Measurements from ENCODE around the gene PCBP3.
"Not testable (repeated sequence)": the region's sequence is repeated elsewhere in the genome, so short reads cannot be mapped to it uniquely, and the experiment has no call there.

The PCBP3 gene

DNA sequence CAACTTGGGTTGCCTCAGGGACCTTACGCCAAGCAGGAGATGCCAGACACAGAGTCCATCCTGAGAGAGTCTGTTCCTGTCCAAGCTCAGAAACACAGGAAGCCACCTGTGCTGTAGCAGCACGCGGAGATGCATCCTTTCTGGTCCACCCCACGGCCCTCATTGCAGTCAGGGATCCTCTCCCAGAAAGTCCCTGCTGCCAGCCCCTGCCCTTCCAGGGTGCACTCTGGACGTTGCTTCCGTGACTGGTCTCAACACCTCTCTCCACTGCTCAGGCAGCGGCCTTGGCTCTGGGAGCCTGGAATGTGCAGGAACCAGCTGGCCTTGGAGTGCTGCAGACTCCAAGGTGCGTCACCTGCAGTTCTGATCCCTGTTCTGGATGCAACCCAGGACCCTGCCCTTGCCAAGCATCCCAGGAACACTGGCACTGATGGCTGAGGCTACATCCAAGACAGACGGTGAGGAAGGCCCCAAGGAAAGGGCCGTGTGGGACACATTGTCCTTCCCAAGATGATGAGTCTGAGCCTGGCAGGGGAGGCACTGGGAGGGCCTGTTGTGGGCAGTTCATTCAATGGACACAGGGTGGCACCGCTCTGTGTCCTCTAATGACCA, 316.4 kb downstream of the PCBP3 start:
- H3K9ac ChIP-seq (ENCODE audit: low read length) = no peak overlapping the region
- H3F3A ChIP-seq (ENCODE audit: insufficient read depth, low read length) = no peaks in the 10 kb centered on the region
- H3K9me2 ChIP-seq (replicated peaks; ENCODE audit: insufficient read depth, low read length) = no peaks in the 10 kb centered on the region
- H4K20me1 ChIP-seq (ENCODE audit: insufficient read depth, low read length) = no peaks in the 10 kb centered on the region
- TF ChIP-seq CTCF (IDR thresholded peaks at IDR 0.05; ENCODE audit: low read length) (no peak), EZH2phosphoT487 (IDR thresholded peaks at IDR 0.05; ENCODE audit: low read length) (no peak), EZH2 (optimal IDR thresholded peaks at IDR 0.05; ENCODE audit: low read depth, low read length) (no peak)
- H3K36me3 ChIP-seq (replicated peaks; ENCODE audit: insufficient read depth, low read length) = no peaks in the 10 kb centered on the region
- H3K4me3 ChIP-seq (ENCODE audit: low read length) = no peak overlapping the region
- no peaks in the 10 kb centered on the region for H3K4me1 ChIP-seq (ENCODE audit: low read length)
- no peak overlapping the region for H3K27ac ChIP-seq (ENCODE audit: low read length)
- H3K79me2 ChIP-seq (ENCODE audit: low read length) = no peaks in the 10 kb centered on the region
- H3K4me2 ChIP-seq (ENCODE audit: low read depth, low read length) = no peak overlapping the region
- peaks cover 96% of the 10 kb centered on the region for H3K27me3 ChIP-seq (replicated peaks; ENCODE audit: insufficient read depth, low read length)
- no peak overlapping the region for H2AFZ ChIP-seq (ENCODE audit: low read length)
- H3K9me3 ChIP-seq (replicated peaks; ENCODE audit: insufficient read depth, low read length) = no peaks in the 10 kb centered on the region
- DNase-seq = no peak

DNA sequence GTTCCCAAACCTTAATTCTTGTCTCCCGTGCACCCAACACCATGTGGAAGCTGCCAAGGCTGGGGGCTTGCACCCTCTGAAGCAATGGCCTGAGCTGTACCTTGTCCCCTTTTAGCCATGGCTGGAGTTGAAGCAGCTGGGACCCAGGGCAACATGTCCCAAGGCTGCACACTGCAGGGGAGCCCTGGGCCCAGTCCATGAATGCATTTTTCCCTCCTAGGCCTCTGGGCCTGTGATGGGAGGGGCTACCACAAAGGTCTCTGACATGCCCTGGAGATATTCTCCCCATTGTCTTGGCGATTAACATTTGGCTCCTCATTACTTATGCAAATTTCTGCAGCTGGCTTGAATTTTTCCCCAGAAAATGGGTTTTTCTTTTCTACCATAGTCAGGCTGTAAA, 317.9 kb downstream of the PCBP3 start:
- not testable (repeated sequence) for H3K4me1 ChIP-seq (ENCODE audit: low read length); H3K4me3 ChIP-seq (ENCODE audit: low read length); H3F3A ChIP-seq (ENCODE audit: insufficient read depth, low read length); H2AFZ ChIP-seq (ENCODE audit: low read length); DNase-seq; H3K36me3 ChIP-seq (replicated peaks; ENCODE audit: insufficient read depth, low read length); H3K9ac ChIP-seq (ENCODE audit: low read length); H3K9me3 ChIP-seq (replicated peaks; ENCODE audit: insufficient read depth, low read length); H3K4me2 ChIP-seq (ENCODE audit: low read depth, low read length); H3K27ac ChIP-seq (ENCODE audit: low read length); H4K20me1 ChIP-seq (ENCODE audit: insufficient read depth, low read length); H3K79me2 ChIP-seq (ENCODE audit: low read length); H3K9me2 ChIP-seq (replicated peaks; ENCODE audit: insufficient read depth, low read length)
- peaks cover 95% of the 10 kb centered on the region for H3K27me3 ChIP-seq (replicated peaks; ENCODE audit: insufficient read depth, low read length)

DNA sequence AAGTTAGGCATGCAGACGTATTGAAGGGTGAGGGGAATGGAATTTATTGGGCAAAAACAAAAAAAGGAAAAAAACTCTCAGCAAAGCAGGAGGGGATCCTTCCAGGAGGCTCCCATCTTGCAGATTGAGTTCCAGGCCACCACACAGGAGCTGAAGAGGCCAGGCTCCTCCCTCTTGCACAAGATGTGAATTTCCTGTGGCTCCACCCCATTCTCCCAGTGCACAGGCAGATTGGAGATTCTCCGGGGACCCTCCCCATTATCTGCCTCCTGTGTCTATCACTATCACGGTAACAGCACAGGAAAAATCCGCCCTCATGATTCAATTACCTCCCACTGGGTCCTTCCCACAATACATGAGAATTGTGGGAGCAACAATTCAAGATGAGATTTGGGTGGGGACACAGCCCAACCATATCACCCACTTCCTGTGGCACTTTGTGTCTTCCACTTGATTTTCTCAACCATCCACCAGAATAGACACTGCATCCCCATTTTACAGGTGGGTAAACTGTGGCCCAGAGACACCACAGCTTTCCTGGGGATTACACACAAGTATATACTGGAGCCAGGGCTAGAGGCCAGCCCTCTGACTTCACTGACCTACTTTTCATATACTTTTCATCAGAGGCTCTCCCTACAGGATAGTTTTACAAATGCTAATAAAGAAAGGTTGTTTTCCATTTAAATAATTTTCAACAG, 319.2 kb downstream of the PCBP3 start:
- Histone ChIP-seq H3K9me3 (replicated peaks; ENCODE audit: insufficient read depth, low read length) (no peaks in the 10 kb centered on the region), H3K36me3 (replicated peaks; ENCODE audit: insufficient read depth, low read length) (no peaks in the 10 kb centered on the region), H2AFZ (ENCODE audit: low read length) (no peak overlapping the region), H3K79me2 (ENCODE audit: low read length) (no peaks in the 10 kb centered on the region), H3K4me2 (ENCODE audit: low read depth, low read length) (no peak overlapping the region), H3K9me2 (replicated peaks; ENCODE audit: insufficient read depth, low read length) (no peaks in the 10 kb centered on the region), H3K27me3 (replicated peaks; ENCODE audit: insufficient read depth, low read length) (peaks cover 93% of the 10 kb centered on the region), H3K4me1 (ENCODE audit: low read length) (no peaks in the 10 kb centered on the region), H3K27ac (ENCODE audit: low read length) (no peak overlapping the region), H3K4me3 (ENCODE audit: low read length) (no peak overlapping the region), H3F3A (ENCODE audit: insufficient read depth, low read length) (no peaks in the 10 kb centered on the region), H4K20me1 (ENCODE audit: insufficient read depth, low read length) (no peaks in the 10 kb centered on the region), H3K9ac (ENCODE audit: low read length) (no peak overlapping the region)
- TF ChIP-seq EZH2phosphoT487 (IDR thresholded peaks at IDR 0.05; ENCODE audit: low read length) (no peak), CTCF (IDR thresholded peaks at IDR 0.05; ENCODE audit: low read length) (no peak), EZH2 (optimal IDR thresholded peaks at IDR 0.05; ENCODE audit: low read depth, low read length) (no peak)
- DNase-seq = no peak

- no peaks in the 10 kb centered on the region for H3K9me3 ChIP-seq (replicated peaks; ENCODE audit: insufficient read depth, low read length)
- no peak overlapping the region for H3K9ac ChIP-seq (ENCODE audit: low read length)
- H4K20me1 ChIP-seq (ENCODE audit: insufficient read depth, low read length) = no peaks in the 10 kb centered on the region
- no peaks in the 10 kb centered on the region for H3K79me2 ChIP-seq (ENCODE audit: low read length)
- H3K9me2 ChIP-seq (replicated peaks; ENCODE audit: insufficient read depth, low read length) = no peaks in the 10 kb centered on the region
- H3K4me2 ChIP-seq (ENCODE audit: low read depth, low read length) = no peak overlapping the region
- H2AFZ ChIP-seq (ENCODE audit: low read length) = no peak overlapping the region
- no peak overlapping the region for H3K4me3 ChIP-seq (ENCODE audit: low read length)
- H3K4me1 ChIP-seq (ENCODE audit: low read length) = no peaks in the 10 kb centered on the region
- H3F3A ChIP-seq (ENCODE audit: insufficient read depth, low read length) = no peaks in the 10 kb centered on the region
- no peak overlapping the region for H3K27ac ChIP-seq (ENCODE audit: low read length)
- H3K27me3 ChIP-seq (replicated peaks; ENCODE audit: insufficient read depth, low read length) = peaks cover 92% of the 10 kb centered on the region
- no peaks in the 10 kb centered on the region for H3K36me3 ChIP-seq (replicated peaks; ENCODE audit: insufficient read depth, low read length)
- no peak for DNase-seq
- TF ChIP-seq CTCF (IDR thresholded peaks at IDR 0.05; ENCODE audit: low read length) (no peak), EZH2 (optimal IDR thresholded peaks at IDR 0.05; ENCODE audit: low read depth, low read length) (no peak), EZH2phosphoT487 (IDR thresholded peaks at IDR 0.05; ENCODE audit: low read length) (no peak)
These were observed 319.7 kb downstream of the PCBP3 start for GRCh38 chr21:45963232-45963570.

Data from MM.1S (cell line).